HG03139 (cell line): ENCODE results near the gene STAC.

Experiments used
- ATAC-seq: cut with Tn5 transposase; IDR thresholded peaks from one replicate; pipeline ENCODE4 v1.9.1; 2021; ENCODE audit not compliant: unreplicated experiment

Gene STAC

GRCh38 chr3:36380221-36381031 lies at the start of gene STAC:
STAC (plus strand) TSS chr3:36380504; CDS start chr3:36380644, 140 bp downstream.
- no peak for ATAC-seq

GRCh38 chr3:36332139-36332538 lies 48.2 kb upstream of the STAC start:
- no peak for ATAC-seq

GRCh38 chr3:36362216-36362615 lies 18.1 kb upstream of the STAC start:
- ATAC-seq, result no peak

GRCh38 chr3:36362973-36363372 lies 17.3 kb upstream of the STAC start:
- ATAC-seq, result no peak

GRCh38 chr3:36364260-36364659 lies 16.0 kb upstream of the STAC start:
- no peak for ATAC-seq

- no peak for ATAC-seq
Measured at GRCh38 chr3:36365829-36366228, 14.5 kb upstream of the STAC start.

GRCh38 chr3:36366308-36366707 lies 14.0 kb upstream of the STAC start:
- no peak for ATAC-seq

GRCh38 chr3:36367912-36368573 lies 12.3 kb upstream of the STAC start:
- no peak for ATAC-seq

- no peak for ATAC-seq
Measured at GRCh38 chr3:36372534-36372935, 7.8 kb upstream of the STAC start.

GRCh38 chr3:36373084-36373483 lies 7.2 kb upstream of the STAC start:
- no peak for ATAC-seq

- no peak for ATAC-seq
Measured at GRCh38 chr3:36373666-36374065, 6.6 kb upstream of the STAC start.

GRCh38 chr3:36379872-36380220 lies 458 bp upstream of the STAC start:
- ATAC-seq, result no peak

- ATAC-seq, result no peak
Measured at GRCh38 chr3:36381311-36381956, 1.1 kb downstream of the STAC start.

- ATAC-seq, result no peak
Measured at GRCh38 chr3:36393563-36393962, 13.3 kb downstream of the STAC start.

- no peak for ATAC-seq
Measured at GRCh38 chr3:36394176-36394575, 13.9 kb downstream of the STAC start.

GRCh38 chr3:36397841-36398240 lies 17.5 kb downstream of the STAC start:
- ATAC-seq, result no peak

- no peak for ATAC-seq
Measured at GRCh38 chr3:36399933-36400332, 19.6 kb downstream of the STAC start.

GRCh38 chr3:36401056-36401455 lies 20.8 kb downstream of the STAC start:
- ATAC-seq, result no peak

GRCh38 chr3:36403661-36404060 lies 23.4 kb downstream of the STAC start:
- ATAC-seq, result no peak

GRCh38 chr3:36405190-36405589 lies 24.9 kb downstream of the STAC start:
- no peak for ATAC-seq

- ATAC-seq, result no peak
Measured at GRCh38 chr3:36408146-36408545, 27.8 kb downstream of the STAC start.

GRCh38 chr3:36409862-36410261 lies 29.6 kb downstream of the STAC start:
- ATAC-seq, result no peak
